HG02870 (cell line): ENCODE measurements around the gene CCDC127.

ENCODE experiments used
- ATAC-seq: cut with Tn5 transposase; IDR thresholded peaks from one replicate; pipeline ENCODE4 v1.9.1; 2021; ENCODE audit warnings: mild to moderate bottlenecking, moderate library complexity; ENCODE audit not compliant: unreplicated experiment

CCDC127 gene

DNA sequence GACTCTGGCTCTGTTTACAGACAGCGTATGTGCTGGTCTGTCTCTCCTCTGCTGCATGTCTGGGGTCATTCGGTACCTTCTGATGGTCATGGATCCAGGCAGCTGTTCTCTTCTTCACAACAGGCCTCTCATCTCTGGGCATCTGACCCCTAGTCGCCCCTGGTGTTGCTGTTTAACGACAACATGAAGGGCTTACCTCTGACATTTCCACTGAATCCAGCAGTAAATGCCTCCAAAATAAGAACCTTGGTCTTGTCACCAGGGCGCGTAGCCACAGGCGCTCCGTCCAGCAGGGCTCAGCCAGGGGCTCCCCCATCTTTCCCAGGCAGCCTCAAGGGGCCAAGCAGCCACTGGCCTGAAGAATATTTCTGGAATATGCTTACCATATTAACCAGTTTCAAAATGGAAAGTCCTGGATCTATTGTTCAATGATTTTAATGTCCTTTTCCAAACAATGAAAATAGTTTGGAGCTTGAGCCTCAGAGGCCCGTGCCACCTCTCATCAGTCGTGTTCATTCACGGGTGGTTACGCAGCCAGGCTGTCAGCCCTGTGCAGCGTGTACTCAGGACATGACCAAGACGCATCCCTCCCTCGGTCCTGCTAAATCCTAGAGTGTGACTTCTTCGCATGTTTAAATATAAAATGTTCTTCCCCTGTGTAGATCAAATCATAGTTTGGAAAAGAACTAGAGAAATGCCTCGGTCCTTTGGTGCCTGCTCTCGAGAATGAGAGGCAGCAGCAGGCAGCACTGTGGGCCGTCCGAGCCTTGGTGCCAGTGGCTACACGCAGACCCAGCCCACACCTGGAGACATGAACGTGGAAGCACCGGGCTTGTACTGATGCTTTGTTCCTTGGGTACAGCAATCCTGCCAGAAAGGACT lies 56.8 kb downstream of the CCDC127 start:
- ATAC-seq: no peak

DNA sequence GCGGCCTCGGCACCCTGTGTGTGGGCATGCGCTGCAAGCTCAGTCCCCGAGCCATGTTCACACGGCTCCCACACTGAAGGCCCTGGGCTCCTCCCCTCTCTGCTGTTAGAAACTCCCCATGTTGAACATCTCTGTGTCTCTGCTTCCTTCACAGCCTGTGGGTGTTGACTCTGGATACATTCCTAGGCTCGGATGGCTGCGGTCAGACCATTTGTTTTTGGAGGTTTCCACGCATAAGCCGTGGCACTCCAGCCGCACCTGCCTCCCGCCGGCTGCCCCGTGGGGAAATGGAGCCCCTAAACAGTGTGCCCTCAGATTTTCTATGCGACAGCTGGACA lies 57.8 kb downstream of the CCDC127 start:
- ATAC-seq: no peak

DNA sequence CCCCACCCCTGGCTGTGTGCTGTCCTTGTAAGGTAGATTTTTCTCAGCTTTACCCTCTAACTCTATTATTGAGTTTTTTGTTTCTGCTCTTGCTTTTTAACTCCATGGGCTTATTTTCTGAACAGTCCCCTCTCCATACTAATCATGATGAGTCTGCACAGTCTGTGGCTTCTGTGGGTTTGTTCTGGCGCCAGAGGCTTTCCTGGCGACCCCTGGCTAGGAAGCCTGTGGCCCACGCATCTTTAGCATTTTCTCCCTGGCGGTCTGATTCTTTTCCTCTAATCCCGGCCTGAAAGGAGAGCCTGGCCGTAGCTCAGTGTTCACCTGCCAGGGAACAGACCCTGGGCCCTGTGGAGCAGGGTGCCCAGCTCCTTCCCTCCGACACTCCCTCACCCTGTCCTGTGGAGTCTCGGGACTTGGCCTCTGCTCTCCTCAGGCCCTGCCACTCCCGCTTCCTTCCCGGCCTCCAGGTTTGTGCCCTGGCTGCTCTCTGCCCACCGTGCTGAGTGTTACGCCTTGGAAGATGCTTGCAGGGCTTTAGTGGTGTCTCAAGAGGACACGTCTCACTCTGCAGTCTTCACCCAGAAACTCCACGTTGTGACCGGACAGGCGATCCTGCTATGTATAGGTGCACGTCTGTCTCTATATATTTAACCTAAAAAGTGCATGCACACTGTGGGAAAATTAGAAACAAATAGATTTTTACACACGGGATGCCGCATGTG lies 58.3 kb downstream of the CCDC127 start:
- ATAC-seq: no peak

DNA sequence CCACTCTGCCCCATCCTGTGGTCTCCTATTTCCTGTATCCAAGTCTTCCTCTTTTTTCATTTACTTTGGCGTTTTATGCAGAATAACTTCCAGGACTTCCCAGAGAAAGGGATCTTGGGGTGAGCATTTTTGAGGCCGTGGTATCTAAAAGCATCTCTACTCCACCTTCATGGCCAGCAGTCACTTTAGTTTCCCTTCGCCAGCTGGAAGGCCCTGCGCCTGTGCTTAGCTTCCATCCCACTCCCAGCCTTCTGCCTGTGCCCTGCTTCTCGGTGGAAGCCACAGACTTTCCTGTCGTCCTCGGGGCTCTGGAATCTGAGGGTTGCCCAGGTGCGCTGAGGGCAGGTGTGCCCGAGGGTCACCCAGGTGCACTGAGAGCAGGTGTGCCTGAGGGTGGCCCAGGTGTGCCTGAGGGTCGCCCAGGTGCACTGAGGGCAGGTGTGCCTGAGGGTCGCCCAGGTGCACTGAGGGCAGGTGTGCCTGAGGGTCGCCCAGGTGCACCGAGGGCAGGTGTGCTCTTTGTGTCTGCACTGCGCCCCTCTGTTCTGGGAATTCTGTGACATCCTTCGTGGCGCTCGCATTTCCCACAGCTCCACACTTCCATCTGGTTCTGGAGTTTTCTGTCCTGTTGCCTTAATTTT lies 59.0 kb downstream of the CCDC127 start:
- no peak for ATAC-seq

DNA sequence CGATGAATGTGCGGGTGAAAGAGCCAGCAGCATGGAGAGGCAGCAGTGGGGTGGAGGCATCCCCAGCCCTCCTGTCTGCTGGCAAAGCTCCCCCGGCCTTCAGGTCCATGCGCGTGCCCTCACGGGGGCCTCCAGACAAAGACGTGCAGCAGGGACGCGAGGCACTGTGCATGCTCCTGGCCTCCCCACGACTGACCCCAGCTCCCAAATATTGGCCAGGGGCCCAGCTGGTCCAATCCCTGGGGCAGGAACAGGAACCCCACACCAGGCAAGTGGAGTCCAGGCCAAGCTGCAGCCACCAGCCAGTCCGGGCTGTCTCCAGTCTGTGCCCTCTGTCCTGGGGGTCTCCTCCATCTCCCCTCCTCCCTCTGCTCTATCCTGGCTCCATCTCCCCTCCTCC lies 60.2 kb downstream of the CCDC127 start:
- ATAC-seq: no peak

DNA sequence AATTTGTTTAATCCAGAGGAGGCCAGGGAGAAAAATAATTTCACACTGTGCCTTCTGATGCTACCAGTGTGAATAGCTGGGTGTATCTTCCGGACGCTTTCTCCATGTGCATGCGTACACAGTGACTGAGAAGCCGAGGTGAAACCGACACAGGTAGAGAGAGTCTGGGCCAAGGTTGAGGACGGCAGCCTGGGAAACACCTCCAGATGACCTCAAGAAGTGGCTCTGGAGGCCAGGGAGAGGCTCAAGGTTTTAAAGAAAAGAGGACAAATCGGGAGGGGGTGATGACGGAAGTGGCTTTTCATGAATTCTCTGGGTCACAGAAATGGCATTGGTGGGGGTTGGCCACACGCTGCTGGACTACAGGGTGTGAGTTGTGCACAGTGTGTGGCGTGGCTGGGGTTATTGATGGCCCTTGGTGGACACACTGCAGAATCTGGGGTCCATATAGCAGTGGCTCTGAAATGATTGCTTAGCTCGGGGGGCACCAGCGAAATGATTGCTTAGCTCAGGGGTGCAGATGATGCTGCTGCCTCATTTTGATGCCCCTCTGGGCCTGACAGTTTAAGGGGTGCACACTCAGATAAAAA lies 60.7 kb downstream of the CCDC127 start:
- ATAC-seq: no peak

DNA sequence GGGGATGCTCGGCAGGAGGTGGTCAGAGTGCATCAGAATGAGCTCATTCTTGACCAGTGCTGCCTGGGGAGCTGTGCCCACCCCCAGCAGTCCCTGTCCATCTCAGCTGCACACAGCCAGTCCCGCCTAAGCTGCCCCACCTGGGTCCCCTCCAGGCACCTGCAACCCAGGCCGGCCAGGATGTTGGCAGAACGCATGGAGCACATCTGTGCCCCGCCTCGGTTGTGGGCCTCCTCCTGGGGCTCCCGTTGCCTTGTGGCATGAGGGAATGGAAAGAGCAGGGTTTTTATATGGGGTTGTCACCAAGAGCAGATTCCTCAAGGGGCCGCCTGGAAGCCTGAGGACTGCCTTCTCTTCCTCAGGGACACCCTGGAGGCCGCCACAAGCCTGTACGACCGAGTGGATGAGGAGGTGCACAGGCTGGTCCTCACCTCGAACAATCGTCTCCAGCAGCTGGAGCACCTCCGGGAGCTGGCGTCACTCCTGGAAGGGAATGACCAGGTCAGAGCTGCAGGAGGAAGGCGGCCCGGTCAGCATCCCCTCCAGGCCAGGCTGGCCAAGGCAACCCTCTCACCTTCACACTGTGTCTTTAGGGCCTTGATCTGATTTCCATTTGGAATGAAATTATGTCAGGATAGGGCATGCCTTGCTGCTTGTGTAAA lies 61.4 kb downstream of the CCDC127 start:
- no peak for ATAC-seq

DNA sequence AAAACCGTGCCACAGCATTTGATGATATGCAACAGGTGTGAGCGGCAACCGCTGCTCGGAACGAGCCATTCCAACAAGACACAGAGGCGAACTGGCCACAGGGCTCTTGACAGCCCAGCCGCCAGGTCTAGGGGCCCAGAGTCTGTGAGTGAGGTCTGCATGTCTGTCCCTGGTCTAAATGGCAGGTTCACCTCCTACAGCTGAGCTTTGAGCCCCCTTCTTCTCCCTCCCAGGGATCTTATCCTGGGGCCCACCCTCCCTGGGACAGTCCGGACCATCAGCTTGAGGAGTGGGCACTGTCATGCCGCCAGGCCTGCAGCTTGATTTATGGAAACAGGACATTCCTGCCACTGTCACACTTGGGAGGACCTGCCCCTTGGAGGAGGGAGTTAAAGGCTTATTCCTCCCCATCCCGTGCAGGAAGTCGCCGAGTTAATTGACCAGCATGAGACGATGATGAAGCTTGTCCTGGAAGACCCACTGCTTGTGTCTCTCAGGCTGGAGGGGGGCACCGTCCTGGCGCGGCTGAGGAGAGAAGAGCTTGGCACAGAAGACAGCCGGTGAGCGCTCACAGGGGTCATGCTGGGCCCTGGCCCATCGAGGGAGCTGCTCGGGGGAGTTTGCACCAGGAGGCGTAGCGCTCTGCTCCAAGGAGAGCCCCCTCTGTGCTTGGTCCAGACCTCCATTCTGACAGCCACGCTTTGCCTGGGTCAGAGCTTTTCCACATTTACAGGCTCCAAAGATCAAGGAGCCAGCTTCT lies 62.1 kb downstream of the CCDC127 start:
- no peak for ATAC-seq

DNA sequence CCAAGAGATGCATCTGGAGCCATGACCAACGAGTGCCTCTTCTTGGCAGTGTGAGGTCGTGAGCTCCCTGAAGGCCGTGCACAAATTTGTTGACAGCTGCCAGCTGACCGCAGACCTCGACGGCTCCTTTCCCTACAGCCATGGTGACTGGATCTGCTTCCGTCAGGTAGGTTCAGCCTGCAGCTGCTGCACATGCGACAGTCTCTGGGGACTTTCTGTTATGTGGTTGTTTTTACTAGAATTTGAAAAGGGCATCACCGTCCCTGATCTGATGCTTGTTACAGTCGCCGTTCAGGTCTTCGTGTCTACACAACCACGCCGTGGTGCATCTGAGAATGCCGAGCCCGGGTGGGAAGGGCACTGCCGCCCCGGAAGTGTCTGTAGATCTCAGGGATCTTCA lies 63.1 kb downstream of the CCDC127 start:
- no peak for ATAC-seq

DNA sequence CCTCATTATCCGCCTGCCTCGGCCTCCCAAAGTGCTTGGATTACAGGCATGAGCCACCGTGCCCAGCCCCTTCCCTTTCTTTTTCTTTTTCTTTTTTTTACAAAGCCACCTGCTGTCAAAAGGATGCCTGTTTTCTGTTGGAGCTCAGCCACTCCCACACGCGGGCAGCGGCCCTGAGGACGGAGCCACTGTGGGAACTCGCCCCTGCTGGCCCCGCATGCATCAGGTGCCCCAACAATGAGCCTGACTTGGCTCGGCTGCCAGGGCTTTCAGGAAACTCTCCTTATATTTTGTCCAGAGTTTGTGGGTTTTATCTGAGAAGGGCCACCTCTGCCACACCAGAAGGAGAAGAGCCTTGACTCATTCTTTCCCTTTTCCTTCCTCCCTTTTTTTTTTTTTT lies 63.7 kb downstream of the CCDC127 start:
- no peak for ATAC-seq

DNA sequence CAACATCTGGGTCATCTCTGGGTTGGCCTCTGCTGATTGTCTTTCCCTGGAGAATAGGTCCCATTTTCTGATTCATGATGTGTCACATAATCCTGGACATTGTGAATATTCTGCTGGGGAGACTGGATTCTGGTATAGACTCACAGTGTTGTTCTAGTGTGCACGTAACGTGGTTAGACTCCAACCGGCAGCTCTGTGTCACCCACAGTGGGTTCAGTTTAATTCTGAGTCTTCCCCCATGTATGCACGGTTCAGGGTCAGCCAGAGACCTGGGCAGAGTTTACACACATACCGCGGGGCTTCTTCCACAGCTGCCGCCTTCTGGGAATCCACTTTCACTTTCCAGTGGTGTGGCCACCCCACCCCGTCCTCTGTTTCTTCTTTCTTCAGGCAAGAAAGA lies 64.7 kb downstream of the CCDC127 start:
- no peak for ATAC-seq

DNA sequence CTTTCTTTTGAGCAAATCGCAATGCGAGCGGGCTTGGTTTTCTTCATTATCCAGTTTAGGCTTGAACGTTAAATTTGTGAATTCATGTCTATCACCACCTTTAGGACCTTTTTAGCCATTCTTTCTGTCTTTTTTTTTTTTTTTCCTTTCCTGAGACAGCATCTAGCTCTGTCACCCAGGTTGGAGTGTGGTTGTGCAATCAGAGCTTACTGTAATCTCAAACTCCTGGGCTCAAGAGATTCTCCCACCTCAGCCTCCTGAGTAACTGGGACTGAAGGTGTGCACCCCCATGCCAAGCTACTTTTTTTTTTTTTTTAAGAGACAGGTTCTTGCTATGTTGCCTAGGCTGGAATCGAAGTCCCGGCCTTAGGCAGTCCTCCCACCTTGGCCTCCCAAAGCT lies 65.9 kb downstream of the CCDC127 start:
- no peak for ATAC-seq

DNA sequence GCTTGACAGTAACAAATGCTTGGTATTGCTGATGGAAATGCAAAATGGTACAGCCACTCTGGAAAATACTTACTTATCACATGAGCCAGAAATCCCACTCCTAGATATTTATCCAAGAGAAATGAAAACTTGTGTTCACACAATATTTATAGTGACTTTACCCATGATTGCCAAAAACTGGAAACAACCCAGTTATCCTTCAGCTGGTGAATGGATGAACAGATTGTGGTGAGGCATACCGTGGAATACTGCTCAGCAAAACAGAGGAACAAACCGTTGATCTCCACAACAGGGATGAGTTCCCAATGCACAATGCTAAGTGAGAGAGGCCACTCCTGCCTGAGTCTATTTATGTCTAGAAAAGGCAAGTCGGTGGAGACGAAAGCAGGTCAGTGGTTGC lies 67.2 kb downstream of the CCDC127 start:
- ATAC-seq: no peak

DNA sequence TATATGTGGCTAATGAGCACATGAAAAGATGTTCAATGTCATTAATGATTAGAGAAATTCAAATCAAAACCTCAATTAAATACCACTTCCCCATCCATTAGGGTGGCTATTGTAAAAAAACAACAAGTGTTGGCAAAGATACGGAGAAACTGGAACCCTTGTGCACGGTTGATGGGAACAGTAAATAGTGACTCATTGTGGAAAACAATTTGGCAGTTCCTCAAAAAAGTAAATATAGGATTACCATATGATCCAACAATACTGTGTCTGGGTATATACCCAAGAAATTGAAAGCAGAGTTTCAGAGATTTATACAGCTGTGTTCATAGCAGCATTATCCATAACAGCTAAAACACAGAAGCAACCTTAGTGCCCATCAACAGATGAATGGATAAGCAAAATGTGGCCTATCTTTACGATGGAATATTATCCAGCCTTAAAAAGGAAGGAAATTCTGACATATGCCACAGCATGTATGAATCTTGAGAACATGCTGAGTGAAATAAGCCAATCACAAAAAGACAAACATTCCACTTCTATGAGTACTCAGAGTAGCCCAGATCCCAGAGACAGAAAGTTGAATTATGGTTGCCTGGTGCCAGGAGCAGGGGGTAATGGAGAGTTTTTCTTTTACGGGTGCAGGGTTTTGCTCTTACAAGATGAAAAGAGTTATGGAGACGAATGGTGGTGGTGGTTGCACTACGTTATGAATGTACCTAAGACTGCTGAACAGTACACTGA lies 68.0 kb downstream of the CCDC127 start:
- no peak for ATAC-seq

DNA sequence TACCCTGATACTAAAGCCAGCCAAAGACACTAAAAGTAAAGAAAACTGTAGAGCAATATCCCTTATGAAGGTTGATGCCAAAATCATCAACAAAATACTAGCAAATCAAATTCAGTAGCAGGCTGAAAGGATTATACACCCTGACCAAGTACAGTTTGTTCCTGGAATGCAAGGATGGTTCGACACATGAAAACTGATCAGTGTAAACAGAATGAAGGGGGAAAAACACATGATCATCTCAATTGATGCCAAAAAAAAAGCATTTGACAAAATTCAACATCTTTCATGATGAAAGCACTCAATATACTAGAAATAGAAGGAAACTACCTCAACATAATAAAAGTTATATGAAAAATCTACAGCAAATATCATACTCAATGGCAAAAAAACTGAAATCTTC lies 70.2 kb downstream of the CCDC127 start:
- ATAC-seq: no peak
